ENCODE measurements around the gene KRTAP21-3.

DNA sequence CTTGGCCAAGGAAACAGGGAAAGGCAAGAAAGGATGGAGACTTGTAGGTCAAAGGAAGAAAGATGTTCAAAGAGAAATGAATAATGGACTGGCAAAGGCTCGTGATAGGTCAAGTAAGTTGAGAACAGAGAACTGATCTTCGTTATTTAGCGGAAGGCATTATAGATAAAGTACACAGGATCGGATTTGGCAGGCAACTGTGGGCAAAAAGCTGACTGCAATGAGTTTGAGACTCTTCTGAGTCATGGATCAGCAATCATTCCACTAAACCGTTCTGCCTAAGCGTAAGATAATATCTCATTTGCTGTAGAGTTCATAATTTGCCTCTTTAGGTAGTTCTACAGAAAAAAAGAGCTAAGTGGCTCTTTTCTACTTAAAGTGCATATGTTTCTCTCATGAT lies 34.1 kb downstream of the KRTAP21-3 start:
- no peak for TF ChIP-seq CTCF (conservative IDR thresholded peaks at IDR 0.05; ENCODE audit: low read depth in 2 of 2)
- no peak for TF ChIP-seq JUNB (IDR thresholded peaks at IDR 0.05; ENCODE audit: unreplicated experiment)
- no peak for TF ChIP-seq POLR2AphosphoS5 (IDR thresholded peaks at IDR 0.05; ENCODE audit: low read depth)
